ENCODE measurements around the gene PANK4. TPM values are rescaled to one million over a fixed set of nuclear protein-coding genes. Genes with fewer than 3 reads are reported as not detected.

The PANK4 gene
- total and polyA plus RNA-seq, 10 of the 15 experiments (the other 5 are each of a cell fraction or from before 2014, with no cell fraction given) = 0.35 to 38.0 (median 18.6) TPM

DNA sequence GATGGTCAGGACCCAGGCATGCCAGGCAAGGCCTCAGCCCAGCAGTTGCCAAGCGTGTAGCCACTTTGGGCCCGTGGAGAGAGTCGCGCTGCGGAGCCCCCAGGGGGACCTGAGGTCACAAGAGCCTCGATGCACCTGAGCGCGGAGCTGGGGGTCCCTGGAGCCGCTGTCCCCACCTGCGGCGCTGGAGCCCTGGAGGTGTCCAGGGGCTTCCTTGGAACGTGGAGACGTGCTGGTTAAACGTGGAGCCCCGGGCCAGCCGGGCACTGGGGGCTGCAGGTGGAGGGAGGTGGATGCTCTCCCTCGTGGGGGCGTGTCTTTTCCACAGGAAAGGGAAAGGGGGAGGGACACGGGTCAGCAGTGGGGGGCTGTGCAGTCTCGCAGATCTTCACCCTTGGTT lies 47.2 kb downstream of the PANK4 start:
- no peaks in the 10 kb centered on the region for H3K4me1 ChIP-seq (ENCODE audit: control insufficient read depth, insufficient read depth, low read length)
- no peak overlapping the region for H3K9ac ChIP-seq (ENCODE audit: control insufficient read depth, insufficient read depth, low read length)
- WGBS (ENCODE audit: insufficient coverage, insufficient replicate concordance, low lambda C conversion rate, missing lambda C conversion rate) = 16% methylated on average over 20 of the region's 20 CpGs
- intact Hi-C loops (cut with micrococcal nuclease; ENCODE audit: unreplicated experiment) (no loop called here), in situ Hi-C loops (cut with MboI) (no loop called here)
- H3K36me3 ChIP-seq (ENCODE audit: control insufficient read depth in 2 of 2, insufficient read depth in 2 of 2, low read length in 1 of 2) = no peaks in the 10 kb centered on the region
- RAD21 ChIA-PET (ENCODE audit: unreplicated experiment) = no interaction called here
- H2AFZ ChIP-seq (ENCODE audit: control insufficient read depth, low read depth, low read length) = no peak overlapping the region
- no peak for DNase-seq (ENCODE audit: low read depth, low spot score)
- H3K79me2 ChIP-seq (ENCODE audit: control insufficient read depth, insufficient read depth, low read length) = no peaks in the 10 kb centered on the region
- no peak overlapping the region for H3K4me2 ChIP-seq (ENCODE audit: control insufficient read depth, insufficient read depth)
- H3K27me3 ChIP-seq (replicated peaks in 1 of 2; ENCODE audit: control insufficient read depth in 2 of 2, insufficient read depth in 2 of 2, low read length in 1 of 2) = no peaks in the 10 kb centered on the region
- no peak overlapping the region for H3K27ac ChIP-seq (ENCODE audit: control insufficient read depth, insufficient read depth)
- H4K20me1 ChIP-seq (ENCODE audit: control insufficient read depth, insufficient read depth) = no peaks in the 10 kb centered on the region
- CTCF ChIA-PET = no interaction called here
- POLR2A ChIA-PET = no interaction called here
- SMC1A ChIA-PET (ENCODE audit: uncharacterized antibody, unreplicated experiment) = no interaction called here
- BruUV-seq (replicated peaks) = no TSS peak
- no peak overlapping the region for H3K4me3 ChIP-seq
- no peak for FAIRE-seq
- TF ChIP-seq PAX8 (IDR thresholded peaks at IDR 0.05) (no peak), SUZ12 (IDR thresholded peaks at IDR 0.05; ENCODE audit: unreplicated experiment) (no peak), TARDBP (IDR thresholded peaks at IDR 0.05; ENCODE audit: borderline replicate concordance) (no peak), YY1 (IDR thresholded peaks at IDR 0.05; ENCODE audit: low read depth, low read length) (no peak), ZNF274 (IDR thresholded peaks at IDR 0.05; ENCODE audit: insufficient read depth, insufficient read length) (no peak), SMAD5 (IDR thresholded peaks at IDR 0.05; ENCODE audit: low read depth) (no peak), NFXL1 (IDR thresholded peaks at IDR 0.05; ENCODE audit: borderline replicate concordance) (no peak), SIX5 (IDR thresholded peaks at IDR 0.05; ENCODE audit: low read depth, low read length, severe bottlenecking) (no peak)
- TF ChIP-seq, protein P1, sequence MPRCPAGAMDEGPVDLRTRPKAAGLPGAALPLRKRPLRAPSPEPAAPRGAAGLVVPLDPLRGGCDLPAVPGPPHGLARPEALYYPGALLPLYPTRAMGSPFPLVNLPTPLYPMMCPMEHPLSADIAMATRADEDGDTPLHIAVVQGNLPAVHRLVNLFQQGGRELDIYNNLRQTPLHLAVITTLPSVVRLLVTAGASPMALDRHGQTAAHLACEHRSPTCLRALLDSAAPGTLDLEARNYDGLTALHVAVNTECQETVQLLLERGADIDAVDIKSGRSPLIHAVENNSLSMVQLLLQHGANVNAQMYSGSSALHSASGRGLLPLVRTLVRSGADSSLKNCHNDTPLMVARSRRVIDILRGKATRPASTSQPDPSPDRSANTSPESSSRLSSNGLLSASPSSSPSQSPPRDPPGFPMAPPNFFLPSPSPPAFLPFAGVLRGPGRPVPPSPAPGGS (IDR thresholded peaks at IDR 0.05; ENCODE audit: borderline replicate concordance, insufficient read depth, low read depth, low read length, poor library complexity, severe bottlenecking) = no peak
- H3K9me3 ChIP-seq (replicated peaks; ENCODE audit: control insufficient read depth, insufficient read depth, low read length) = no peaks in the 10 kb centered on the region
- no peak for ATAC-seq

Measured in GM12878 (cell line).